Neuronal stem cell (in vitro differentiated cells): ENCODE data around the gene HTATIP2. TPM values are rescaled to one million over a fixed set of nuclear protein-coding genes. Genes with fewer than 3 reads are reported as not detected.

Experiments used
- DNase-seq: peaks from one replicate; pipeline ENCODE4 v3.0.0-alpha.2; 2013; ENCODE audit warnings: low spot score
- H2AFZ ChIP-seq: one replicate; pipeline ENCODE4 v1.6.1; 2013; ENCODE audit warnings: mild to moderate bottlenecking, low read length, inconsistent platforms
- H2AK5ac ChIP-seq: 2 replicates; pipeline ENCODE4 v1.6.1; 2013; ENCODE audit warnings: low read depth, mild to moderate bottlenecking, inconsistent platforms, low read length, moderate library complexity, mixed read lengths
- H2BK120ac ChIP-seq: 2 replicates; pipeline ENCODE4 v1.6.1; 2013; ENCODE audit warnings: low read depth, mild to moderate bottlenecking, inconsistent platforms, low read length, moderate library complexity, mixed read lengths
- H2BK12ac ChIP-seq: one replicate; pipeline ENCODE4 v1.6.1; 2013; ENCODE audit warnings: low read length, inconsistent platforms
- H2BK15ac ChIP-seq: 2 replicates; pipeline ENCODE4 v1.6.1; 2013; ENCODE audit warnings: mild to moderate bottlenecking, low read length, inconsistent platforms, mixed read lengths
- H2BK5ac ChIP-seq: one replicate; pipeline ENCODE4 v1.6.1; 2013; ENCODE audit warnings: inconsistent platforms, mild to moderate bottlenecking, low read length, moderate library complexity
- H3K14ac ChIP-seq: one replicate; pipeline ENCODE4 v1.6.1; 2013; ENCODE audit warnings: low read length, inconsistent platforms
- H3K18ac ChIP-seq: 2 replicates; pipeline ENCODE4 v1.6.1; 2013; ENCODE audit warnings: low read length, inconsistent platforms
- H3K23ac ChIP-seq: 2 replicates; pipeline ENCODE4 v1.6.1; 2013; ENCODE audit warnings: low read depth, mild to moderate bottlenecking, mixed read lengths, low read length, inconsistent platforms; ENCODE audit not compliant: poor library complexity
- H3K27ac ChIP-seq: replicated peaks from 3 replicates; pipeline ENCODE4 v1.5.1; 2013; ENCODE audit warnings: low read length, inconsistent platforms
- H3K27me3 ChIP-seq, 3 experiments: 2 replicates each; pipeline ENCODE4 v1.6.1; 2013; ENCODE audit warnings: low read length in 3 of 3, mild to moderate bottlenecking in 2 of 3, inconsistent platforms in 1 of 3, low read depth in 1 of 3, mixed read lengths in 1 of 3, moderate library complexity in 1 of 3; ENCODE audit not compliant: control insufficient read depth in 3 of 3, insufficient read depth in 3 of 3
- H3K36me3 ChIP-seq, 2 donors: replicated peaks in 1 of 2; 2 replicates each; pipeline ENCODE4 v1.6.1; 2013; ENCODE audit warnings: low read length in 2 of 2; ENCODE audit not compliant: control insufficient read depth in 2 of 2, insufficient read depth in 2 of 2
- H3K4ac ChIP-seq: 2 replicates; pipeline ENCODE4 v1.6.1; 2013; ENCODE audit warnings: inconsistent platforms, mild to moderate bottlenecking, low read length, moderate library complexity
- H3K4me1 ChIP-seq, 2 donors: 1 replicate in 1 of 2; 2 replicates in 1 of 2; pipeline ENCODE4 v1.6.1; 2013; ENCODE audit warnings: low read length in 2 of 2, low read depth in 1 of 2; ENCODE audit not compliant: control insufficient read depth in 2 of 2, insufficient read depth in 1 of 2
- H3K4me2 ChIP-seq: one replicate; pipeline ENCODE4 v1.6.1; 2013; ENCODE audit warnings: mild to moderate bottlenecking, low read length, inconsistent platforms; ENCODE audit not compliant: insufficient read depth, poor library complexity, severe bottlenecking
- H3K4me3 ChIP-seq, 2 donors: 2 replicates each; pipeline ENCODE4 v1.5.1; 2013; ENCODE audit warnings: low read length in 2 of 2, mild to moderate bottlenecking in 2 of 2, inconsistent platforms in 1 of 2, moderate library complexity in 1 of 2
- H3K79me1 ChIP-seq: one replicate; pipeline ENCODE4 v1.6.1; 2013; ENCODE audit warnings: low read depth, mild to moderate bottlenecking, inconsistent platforms, low read length, moderate library complexity
- H3K9ac ChIP-seq: one replicate; pipeline ENCODE4 v1.6.1; 2013; ENCODE audit warnings: mild to moderate bottlenecking, low read depth, low read length, inconsistent platforms; ENCODE audit not compliant: poor library complexity
- H3K9me3 ChIP-seq, 2 donors: replicated peaks in 1 of 2; 2 replicates each; pipeline versions ENCODE3 to v1.6.1; 2013; ENCODE audit warnings: low read length in 2 of 2, mild to moderate bottlenecking in 2 of 2, inconsistent platforms in 1 of 2, low read depth in 1 of 2, mixed read lengths in 1 of 2, moderate library complexity in 1 of 2; ENCODE audit not compliant: control insufficient read depth in 2 of 2, insufficient read depth in 1 of 2
- H4K8ac ChIP-seq: one replicate; pipeline ENCODE4 v1.6.1; 2013; ENCODE audit warnings: low read depth, mild to moderate bottlenecking, inconsistent platforms, low read length, moderate library complexity
- H4K91ac ChIP-seq: one replicate; pipeline ENCODE4 v1.6.1; 2013; ENCODE audit warnings: low read length, low read depth, mild to moderate bottlenecking, inconsistent platforms; ENCODE audit not compliant: poor library complexity
- WGBS, 2 donors: extraction: QIAGEN DNeasy Blood & Tissue Kit; methylation state at CpG; one replicate each; pipeline ENCODE4 v1.1.7; 2013; ENCODE audit warnings: missing lambda C conversion rate in 2 of 2, mixed read lengths in 1 of 2; ENCODE audit not compliant: insufficient read length in 2 of 2, insufficient replicate concordance in 1 of 2; ENCODE audit errors: extremely low coverage in 2 of 2; 5-methylcytosine and 5-hydroxymethylcytosine counted together
- polyA plus RNA-seq, 2 experiments: library from polyadenylated mRNA; stranded (reverse); fragments of 200-250 nt; gene quantifications; one replicate each; pipeline ENCODE4 v1.2.3, GENCODE V29; 2013

HTATIP2 gene
- polyA plus RNA-seq (2013, experiment 1 of 2) = 12.0 TPM
- 11.9 TPM for polyA plus RNA-seq (2013, experiment 2 of 2)

DNA sequence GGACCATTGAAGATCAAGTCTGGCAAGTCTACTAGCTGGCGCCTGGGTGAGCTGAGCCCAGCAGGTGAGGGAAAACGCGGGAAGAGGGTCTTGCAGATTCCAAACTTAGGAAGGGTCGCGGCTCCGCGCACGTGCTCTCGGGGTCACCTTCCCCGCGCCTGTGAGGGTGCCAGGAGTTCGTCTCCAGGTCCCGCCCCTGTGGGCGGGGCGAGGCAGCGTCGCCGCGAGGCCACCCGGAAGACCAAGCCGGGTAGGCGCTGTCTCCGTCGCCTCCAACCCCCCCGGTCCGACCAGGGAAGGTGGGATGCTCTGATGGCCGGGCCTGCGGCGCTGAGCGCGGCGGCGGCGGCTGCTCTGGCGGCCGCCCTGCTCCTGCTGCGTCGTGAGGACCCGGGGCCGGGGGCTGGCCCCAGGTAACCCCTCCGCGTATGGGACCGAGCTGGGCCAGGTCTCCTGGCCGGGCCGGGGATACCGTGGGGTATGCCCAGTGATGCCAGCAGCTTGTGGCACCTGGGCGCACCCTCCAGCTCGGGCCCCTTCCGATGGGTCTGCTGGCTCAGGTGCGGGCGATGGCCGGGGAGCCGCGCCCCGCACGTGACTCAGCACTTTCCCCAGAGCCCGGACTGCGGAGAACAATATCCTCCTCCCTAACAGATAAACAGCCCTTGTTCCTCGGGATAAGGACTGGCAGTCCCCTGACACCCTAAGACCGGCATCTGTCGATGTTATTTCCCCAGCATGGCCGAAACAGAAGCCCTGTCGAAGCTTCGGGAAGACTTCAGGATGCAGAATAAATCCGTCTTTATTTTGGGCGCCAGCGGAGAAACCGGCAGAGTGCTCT lies at the start of gene HTATIP2:
TSS of gene HTATIP2 (plus strand) at position 215 of the 841 bp plus-strand sequence. CDS start at position 739, 524 bp downstream.
- peak within 1 kb of the TSS; percentile 47 to 78 for H3K4me3 ChIP-seq
- no peaks in the 10 kb centered on the region for H3K79me1 ChIP-seq
- H3K4me1 ChIP-seq = peaks cover 0 to 7% of the 10 kb centered on the region in 2 donors
- H3K23ac ChIP-seq = peak within 1 kb of the TSS; percentile 37
- no peak within 1 kb of the TSS for H4K8ac ChIP-seq
- no peak within 1 kb of the TSS for H4K91ac ChIP-seq
- no peaks in the 10 kb centered on the region for H3K9me3 ChIP-seq
- no peaks in the 10 kb centered on the region for H3K36me3 ChIP-seq
- no peak within 1 kb of the TSS for H2BK120ac ChIP-seq
- no peak within 1 kb of the TSS for H2BK5ac ChIP-seq
- no peak within 1 kb of the TSS for H2BK12ac ChIP-seq
- H2BK15ac ChIP-seq = no peak within 1 kb of the TSS
- peak within 1 kb of the TSS; percentile 64 for H3K9ac ChIP-seq
- H2AK5ac ChIP-seq = no peak within 1 kb of the TSS
- peaks cover 0 to 42% (median 14%) of the 10 kb centered on the region in 3 experiments for H3K27me3 ChIP-seq
- DNase-seq = no peak
- H3K4me2 ChIP-seq = peak within 1 kb of the TSS; percentile 85
- H3K14ac ChIP-seq = peak within 1 kb of the TSS; percentile 42
- no peak within 1 kb of the TSS for H3K4ac ChIP-seq
- H3K18ac ChIP-seq = peak within 1 kb of the TSS; percentile 74
- peak within 1 kb of the TSS; percentile 96 for H2AFZ ChIP-seq
- no CpG with 5 or more reads among the region's 68 CpGs for WGBS, 2 donors
- H3K27ac ChIP-seq = no peak within 1 kb of the TSS

GRCh38 chr11:20315800-20316199 lies 47.7 kb upstream of the HTATIP2 start:
- Histone ChIP-seq H2BK120ac (no peak overlapping the region), H4K91ac (no peak overlapping the region), H3K4me1 (peaks cover 0 to 8% of the 10 kb centered on the region in 2 donors), H2BK15ac (no peak overlapping the region), H3K36me3 (no peaks in the 10 kb centered on the region), H3K4ac (no peak overlapping the region), H2BK5ac (no peak overlapping the region), H2AFZ (no peak overlapping the region), H2AK5ac (no peak overlapping the region), H3K4me3 (no peak overlapping the region), H3K27me3 (peaks cover 0 to 47% (median 0%) of the 10 kb centered on the region in 3 experiments), H3K79me1 (no peaks in the 10 kb centered on the region), H3K4me2 (no peak overlapping the region), H3K14ac (no peak overlapping the region), H3K18ac (no peak overlapping the region), H3K9me3 (no peaks in the 10 kb centered on the region), H3K9ac (no peak overlapping the region), H4K8ac (no peak overlapping the region), H3K23ac (no peak overlapping the region), H3K27ac (no peak overlapping the region), H2BK12ac (no peak overlapping the region)
- WGBS, 2 donors = no CpG with 5 or more reads among the region's 1 CpG
- no peak for DNase-seq

- no peak overlapping the region for H3K4me3 ChIP-seq
- H2BK15ac ChIP-seq = no peak overlapping the region
- no peak overlapping the region for H2AFZ ChIP-seq
- no peak overlapping the region for H3K23ac ChIP-seq
- H3K14ac ChIP-seq = no peak overlapping the region
- H3K36me3 ChIP-seq = no peaks in the 10 kb centered on the region
- no peak overlapping the region for H3K27ac ChIP-seq
- no peak overlapping the region for H2BK120ac ChIP-seq
- peaks cover 0 to 6% of the 10 kb centered on the region in 2 donors for H3K4me1 ChIP-seq
- peaks cover 0 to 43% (median 0%) of the 10 kb centered on the region in 3 experiments for H3K27me3 ChIP-seq
- H3K9me3 ChIP-seq = peaks cover 0 to 2% of the 10 kb centered on the region in 2 donors
- H3K18ac ChIP-seq = no peak overlapping the region
- no peak overlapping the region for H4K91ac ChIP-seq
- H2AK5ac ChIP-seq = no peak overlapping the region
- H3K79me1 ChIP-seq = no peaks in the 10 kb centered on the region
- H3K4ac ChIP-seq = no peak overlapping the region
- H3K4me2 ChIP-seq = no peak overlapping the region
- H4K8ac ChIP-seq = no peak overlapping the region
- H3K9ac ChIP-seq = no peak overlapping the region
- H2BK12ac ChIP-seq = no peak overlapping the region
- no peak overlapping the region for H2BK5ac ChIP-seq
- no peak for DNase-seq
Measured at GRCh38 chr11:20321177-20321576, 42.3 kb upstream of the HTATIP2 start.

DNA sequence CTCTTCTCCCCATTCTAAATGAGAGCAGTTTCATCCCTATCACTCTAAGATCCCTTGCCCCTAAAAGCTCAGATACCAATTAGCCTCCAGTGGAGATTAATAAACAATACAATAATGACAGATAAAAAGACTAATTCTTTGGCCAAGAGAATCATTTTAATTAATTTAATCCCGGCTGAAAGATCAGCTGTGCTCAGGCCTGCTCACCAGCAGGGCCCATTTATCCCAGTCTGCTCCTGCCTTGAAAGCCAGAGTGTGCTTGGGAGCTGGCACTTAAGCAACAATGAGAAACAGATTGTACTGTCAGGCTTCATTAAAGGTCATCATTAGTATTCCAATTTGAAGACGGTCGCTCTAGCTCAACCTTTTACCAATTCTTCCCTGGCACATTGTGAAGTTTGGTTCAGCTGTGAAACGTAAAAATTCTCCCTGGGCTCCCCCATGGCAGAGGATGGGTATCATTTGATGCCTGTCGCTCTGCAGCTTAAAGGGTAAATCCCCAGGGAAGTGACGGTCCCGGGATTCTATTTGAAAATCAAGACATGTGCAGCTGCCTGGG lies 36.1 kb upstream of the HTATIP2 start:
- no peak overlapping the region for H3K4ac ChIP-seq
- H2BK120ac ChIP-seq = no peak overlapping the region
- no peak overlapping the region for H2AFZ ChIP-seq
- H3K23ac ChIP-seq = no peak overlapping the region
- peaks cover 0 to 4% of the 10 kb centered on the region in 2 donors for H3K4me1 ChIP-seq
- no peak for DNase-seq
- no peak overlapping the region for H3K4me2 ChIP-seq
- H2BK15ac ChIP-seq = no peak overlapping the region
- no peak overlapping the region for H3K14ac ChIP-seq
- no peak overlapping the region for H3K9ac ChIP-seq
- no peak overlapping the region for H2BK5ac ChIP-seq
- no peak overlapping the region for H3K4me3 ChIP-seq
- H3K9me3 ChIP-seq = peaks cover 0 to 2% of the 10 kb centered on the region in 2 donors
- no peak overlapping the region for H4K8ac ChIP-seq
- no CpG with 5 or more reads among the region's 7 CpGs for WGBS, 2 donors
- H3K27me3 ChIP-seq = peaks cover 0 to 38% (median 0%) of the 10 kb centered on the region in 3 experiments
- no peak overlapping the region for H4K91ac ChIP-seq
- H2AK5ac ChIP-seq = no peak overlapping the region
- no peak overlapping the region for H3K27ac ChIP-seq
- H2BK12ac ChIP-seq = no peak overlapping the region
- H3K79me1 ChIP-seq = no peaks in the 10 kb centered on the region
- H3K36me3 ChIP-seq = no peaks in the 10 kb centered on the region
- no peak overlapping the region for H3K18ac ChIP-seq
